Hepatocyte (in vitro differentiated cells): ENCODE measurements around the gene VASH2.

Experiments used
- CTCF ChIP-seq: fragments of 200-600 bp; sonication (generic); IDR thresholded peaks from 2 replicates; pipeline ENCODE4 v1.5.1; 2016; ENCODE audit warnings: antibody characterized with exemption, mild to moderate bottlenecking; ENCODE audit not compliant: poor library complexity
- EZH2 ChIP-seq: fragments of 200-600 bp; sonication (generic); IDR thresholded peaks from 2 replicates; pipeline ENCODE4 v1.6.1; 2016; ENCODE audit warnings: antibody characterized with exemption, mild to moderate bottlenecking, borderline replicate concordance

- TF ChIP-seq CTCF, result no peak
- no peak for TF ChIP-seq EZH2
These were observed 32.2 kb downstream of the VASH2 start for GRCh38 chr1:212982430-212983152.
